Erythroblast (primary cell): Measurements from ENCODE around the gene BBS7.

Experiments
- GATA1 ChIP-seq: IDR thresholded peaks from 2 replicates; pipeline ENCODE4 v1.6.1; 2011; ENCODE audit warnings: low read depth, mild to moderate bottlenecking, control low read depth, low read length, moderate library complexity
- POLR2A ChIP-seq: IDR thresholded peaks from 2 replicates; pipeline ENCODE4 v1.6.1; 2011; ENCODE audit warnings: mild to moderate bottlenecking, low read length

- no peak for TF ChIP-seq POLR2A
- no peak for TF ChIP-seq GATA1
Observed at GRCh38 chr4:121778991-121779628, 91.2 kb downstream of the BBS7 start.
